GM12873 (cell line): ENCODE data around the gene RHEX.

Experiments used
- TF ChIP-seq, protein P1 (sequence below): IDR thresholded peaks from 2 replicates; pipeline ENCODE4 v1.5.1; 2012; ENCODE audit warnings: low read depth, mild to moderate bottlenecking, moderate library complexity, low read length, control low read depth; ENCODE audit not compliant: insufficient read depth; ENCODE audit errors: missing control alignments

RHEX gene

DNA sequence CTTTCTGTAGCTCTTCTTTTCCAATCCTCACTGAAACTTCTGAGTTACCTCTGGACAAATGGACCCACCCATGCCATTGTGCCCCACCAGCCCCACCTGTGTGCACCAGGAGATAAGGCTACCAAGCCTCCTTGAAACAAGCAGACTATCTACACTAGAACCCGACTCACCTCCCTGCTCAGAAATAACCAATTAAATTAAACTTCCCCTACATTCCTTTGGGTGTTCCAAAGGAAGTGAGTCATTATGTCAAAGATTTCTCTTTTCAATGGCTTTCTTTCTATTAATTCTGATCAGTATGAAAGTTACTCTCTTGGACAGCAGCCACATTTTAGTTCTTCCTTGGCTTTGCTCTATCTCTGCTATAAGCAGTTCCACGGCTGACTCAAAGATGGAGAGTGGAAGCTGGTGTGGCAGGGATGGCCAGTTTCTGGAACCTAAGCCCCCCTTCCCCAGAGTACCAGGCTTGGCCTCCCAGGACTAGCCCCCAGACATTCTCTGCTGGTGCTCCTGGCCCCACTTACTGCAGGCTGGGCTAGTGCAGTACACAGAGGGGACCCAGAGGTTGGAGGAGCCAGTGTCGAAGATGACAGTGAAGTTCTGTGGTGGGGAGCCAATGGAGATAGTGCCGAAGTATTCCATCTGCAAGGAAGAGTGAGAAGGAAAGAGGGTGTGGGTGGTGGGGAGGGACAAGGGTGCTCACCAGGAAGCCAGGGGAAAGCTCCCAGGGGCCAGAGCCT lies 31.2 kb upstream of the RHEX start:
- TF ChIP-seq, protein P1, sequence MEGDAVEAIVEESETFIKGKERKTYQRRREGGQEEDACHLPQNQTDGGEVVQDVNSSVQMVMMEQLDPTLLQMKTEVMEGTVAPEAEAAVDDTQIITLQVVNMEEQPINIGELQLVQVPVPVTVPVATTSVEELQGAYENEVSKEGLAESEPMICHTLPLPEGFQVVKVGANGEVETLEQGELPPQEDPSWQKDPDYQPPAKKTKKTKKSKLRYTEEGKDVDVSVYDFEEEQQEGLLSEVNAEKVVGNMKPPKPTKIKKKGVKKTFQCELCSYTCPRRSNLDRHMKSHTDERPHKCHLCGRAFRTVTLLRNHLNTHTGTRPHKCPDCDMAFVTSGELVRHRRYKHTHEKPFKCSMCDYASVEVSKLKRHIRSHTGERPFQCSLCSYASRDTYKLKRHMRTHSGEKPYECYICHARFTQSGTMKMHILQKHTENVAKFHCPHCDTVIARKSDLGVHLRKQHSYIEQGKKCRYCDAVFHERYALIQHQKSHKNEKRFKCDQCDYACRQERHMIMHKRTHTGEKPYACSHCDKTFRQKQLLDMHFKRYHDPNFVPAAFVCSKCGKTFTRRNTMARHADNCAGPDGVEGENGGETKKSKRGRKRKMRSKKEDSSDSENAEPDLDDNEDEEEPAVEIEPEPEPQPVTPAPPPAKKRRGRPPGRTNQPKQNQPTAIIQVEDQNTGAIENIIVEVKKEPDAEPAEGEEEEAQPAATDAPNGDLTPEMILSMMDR = no peak

DNA sequence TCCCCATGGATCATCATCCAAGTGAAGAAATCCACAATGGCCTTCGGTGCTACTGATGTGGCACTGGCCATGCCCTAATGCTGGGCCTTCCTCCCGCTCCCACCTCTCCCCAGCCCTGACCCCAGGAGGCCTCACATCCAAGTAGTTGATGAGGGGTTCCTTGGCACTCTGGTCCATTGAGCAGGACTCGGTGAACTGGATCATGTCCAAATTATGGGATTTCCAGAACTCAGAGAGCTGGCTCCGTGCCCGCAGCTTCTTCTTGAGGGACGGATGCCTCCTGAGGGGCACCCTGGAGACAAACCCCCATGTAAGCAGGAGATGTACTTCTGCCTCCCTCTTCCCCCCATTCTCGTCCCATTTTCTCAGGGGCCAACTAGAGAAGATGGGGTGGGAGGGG lies 30.2 kb upstream of the RHEX start:
- TF ChIP-seq, protein P1 = no peak

DNA sequence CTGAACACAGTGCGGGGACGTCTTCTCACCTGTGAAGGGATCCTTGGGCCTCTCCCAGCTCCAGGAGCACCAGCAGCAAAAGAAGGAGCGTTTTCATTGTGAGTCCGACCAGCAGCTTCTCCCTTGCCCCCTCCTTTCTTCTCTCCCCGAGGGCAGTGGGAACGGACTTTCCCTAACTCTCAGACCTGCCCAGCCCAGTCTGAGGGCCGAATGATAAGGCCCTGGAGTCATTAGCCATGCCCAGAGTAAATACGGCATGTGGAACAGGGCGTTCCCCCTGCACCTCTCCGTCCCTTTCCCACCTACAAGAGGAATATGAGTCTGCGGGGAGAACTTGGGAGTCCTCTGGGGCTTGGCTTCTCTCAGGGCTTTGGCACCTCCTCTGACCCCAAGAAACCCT lies 29.3 kb upstream of the RHEX start, which contains the start of gene CTSE:
CTSE (minus strand) TSS at position 201 of the 400 bp plus-strand sequence; CDS start at position 97, 104 bp downstream.
- TF ChIP-seq, protein P1 = no peak

DNA sequence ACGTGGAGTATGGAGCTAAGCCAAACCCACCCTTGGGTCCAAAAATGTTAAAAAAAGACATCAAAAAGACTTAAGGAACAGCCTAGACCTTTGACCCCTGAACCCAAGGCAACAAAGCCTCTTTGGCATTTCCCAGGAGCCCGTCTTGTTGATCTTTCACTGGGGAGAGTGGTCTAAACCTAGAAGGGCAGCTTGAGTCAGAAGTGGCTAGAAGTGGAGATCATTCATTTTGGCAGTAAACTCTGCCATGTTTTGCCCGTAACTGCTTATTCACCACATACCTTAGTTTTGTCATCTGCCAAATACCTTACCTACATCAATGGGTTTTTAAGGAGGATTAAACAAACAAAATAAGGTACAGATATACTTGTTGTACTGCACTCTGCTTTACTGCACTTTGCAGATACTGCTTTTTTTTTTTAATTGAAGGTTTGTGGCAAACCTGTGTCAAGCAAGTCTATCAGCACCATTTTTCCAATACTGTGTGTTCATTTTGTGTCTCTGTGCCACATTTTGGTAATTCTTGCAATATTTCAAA lies 27.6 kb upstream of the RHEX start:
- TF ChIP-seq, protein P1 = no peak

DNA sequence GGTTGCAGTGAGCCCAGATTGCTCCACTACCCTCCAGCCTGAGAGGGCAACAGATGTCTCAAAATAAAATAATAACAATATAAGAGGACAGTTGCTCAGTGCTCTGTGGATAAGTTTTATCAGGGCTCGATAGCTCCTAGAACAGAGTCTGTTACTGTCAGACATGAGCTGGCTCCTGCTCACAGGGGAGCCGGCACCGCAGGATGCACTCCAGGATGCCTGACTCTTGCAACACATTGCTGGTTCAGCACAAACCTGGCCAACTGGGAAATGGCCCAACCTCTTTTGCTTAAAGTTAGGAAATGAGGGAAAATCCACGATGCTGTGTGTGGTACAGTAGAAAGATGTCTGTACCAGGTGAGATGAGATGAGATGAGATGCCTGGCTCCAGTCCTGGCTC lies 23.5 kb upstream of the RHEX start:
- TF ChIP-seq, protein P1 = no peak

DNA sequence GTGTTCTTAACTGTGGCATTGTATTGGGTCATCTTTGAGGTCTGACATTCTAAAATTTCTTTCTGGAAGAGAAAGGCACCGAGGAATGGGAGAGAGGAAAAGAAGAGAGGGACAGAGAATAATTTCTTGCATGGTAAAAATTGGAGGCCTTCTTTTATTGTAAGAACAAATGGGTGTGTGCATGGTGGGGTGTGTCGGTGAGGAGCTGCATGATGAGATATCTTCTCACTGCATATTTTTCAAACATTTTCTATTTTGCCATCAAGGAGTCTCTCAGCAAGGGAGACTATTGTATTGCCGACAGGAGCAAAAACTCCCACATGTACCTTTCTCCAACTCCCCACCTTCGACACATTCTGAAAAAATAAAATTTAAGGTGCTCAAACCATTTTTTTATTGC lies 22.8 kb upstream of the RHEX start:
- TF ChIP-seq, protein P1 = no peak

DNA sequence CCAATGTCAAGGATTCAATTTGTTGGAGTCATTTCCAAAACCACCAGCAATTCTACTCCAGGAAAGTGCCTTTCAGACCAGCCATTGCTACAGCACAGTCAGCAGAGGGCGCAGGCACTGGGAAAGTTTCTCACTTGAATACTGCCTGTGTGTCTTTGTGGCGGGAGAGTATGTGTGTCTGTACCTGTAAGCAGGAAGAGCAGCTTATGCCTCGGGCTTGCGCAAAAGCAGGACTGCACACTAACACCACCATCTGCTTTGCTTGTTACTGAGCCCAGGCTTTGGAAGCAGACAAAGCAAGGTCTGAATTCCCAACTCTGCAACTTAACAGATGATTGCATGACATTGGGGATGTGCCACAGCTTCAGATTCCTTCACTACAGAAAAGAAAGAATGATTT lies 22.3 kb upstream of the RHEX start:
- TF ChIP-seq, protein P1 = peak; percentile 95
